Fibroblast of skin of back (primary cell): ENCODE data around the gene AOX1.
"Not testable (repeated sequence)": the region's sequence is repeated elsewhere in the genome, so short reads cannot be mapped to it uniquely, and the experiment has no call there.

Source experiments
- DNase-seq: peaks from one replicate; pipeline ENCODE4 v3.0.0-alpha.2; 2013

Gene AOX1

GRCh38 chr2:200631287-200631686, 45.5 kb downstream of the AOX1 start:
- no peak for DNase-seq

- DNase-seq = no peak
Measured at GRCh38 chr2:200634231-200634964, 48.6 kb downstream of the AOX1 start.

- DNase-seq = no peak
Measured at GRCh38 chr2:200635251-200635650, 49.4 kb downstream of the AOX1 start.

GRCh38 chr2:200637901-200638300, 52.1 kb downstream of the AOX1 start:
- no peak for DNase-seq

GRCh38 chr2:200640176-200640575, 54.4 kb downstream of the AOX1 start:
- DNase-seq = no peak

GRCh38 chr2:200640901-200641300, 55.1 kb downstream of the AOX1 start:
- no peak for DNase-seq

- not testable (repeated sequence) for DNase-seq
Measured at GRCh38 chr2:200648518-200649281, 62.9 kb downstream of the AOX1 start.

GRCh38 chr2:200649724-200650123, 63.9 kb downstream of the AOX1 start:
- no peak for DNase-seq

- no peak for DNase-seq
Measured at GRCh38 chr2:200650195-200650594, 64.4 kb downstream of the AOX1 start.

- DNase-seq = no peak
Measured at GRCh38 chr2:200652158-200652557, 66.3 kb downstream of the AOX1 start.

- no peak for DNase-seq
Measured at GRCh38 chr2:200653021-200653420, 67.2 kb downstream of the AOX1 start.

GRCh38 chr2:200654823-200655222, 69.0 kb downstream of the AOX1 start:
- no peak for DNase-seq

GRCh38 chr2:200655918-200656580, 70.2 kb downstream of the AOX1 start:
- no peak for DNase-seq

- DNase-seq = peak; percentile 28
Measured at GRCh38 chr2:200658278-200658864, 72.6 kb downstream of the AOX1 start.

- no peak for DNase-seq
Measured at GRCh38 chr2:200659410-200659809, 73.6 kb downstream of the AOX1 start.

- no peak for DNase-seq
Measured at GRCh38 chr2:200661477-200661876, 75.7 kb downstream of the AOX1 start.

GRCh38 chr2:200662727-200663126, 76.9 kb downstream of the AOX1 start:
- peak; percentile 46 for DNase-seq

GRCh38 chr2:200664770-200665494, 79.1 kb downstream of the AOX1 start:
- DNase-seq = no peak

- no peak for DNase-seq
Measured at GRCh38 chr2:200665626-200666453, 80.0 kb downstream of the AOX1 start.

- DNase-seq = no peak
Measured at GRCh38 chr2:200667413-200667812, 81.6 kb downstream of the AOX1 start.

GRCh38 chr2:200668478-200668877, 82.7 kb downstream of the AOX1 start:
- no peak for DNase-seq

- DNase-seq = no peak
Measured at GRCh38 chr2:200669308-200669707, 83.5 kb downstream of the AOX1 start.
